HUES6 (cell line): ENCODE results near the gene APOBEC3B.

Experiments used
- H3K27ac ChIP-seq: 2 replicates; pipeline ENCODE4 v1.7.0; 2013; ENCODE audit warnings: low read depth, mild to moderate bottlenecking, low read length, inconsistent platforms
- H3K27me3 ChIP-seq: 2 replicates; pipeline ENCODE4 v1.6.1; 2013; ENCODE audit warnings: low read length; ENCODE audit not compliant: control insufficient read depth, insufficient read depth
- H3K36me3 ChIP-seq: 2 replicates; pipeline ENCODE4 v1.6.1; 2013; ENCODE audit warnings: low read length; ENCODE audit not compliant: control insufficient read depth, insufficient read depth
- H3K4me1 ChIP-seq: 2 replicates; pipeline ENCODE4 v1.6.1; 2013; ENCODE audit warnings: low read length; ENCODE audit not compliant: control insufficient read depth, insufficient read depth
- H3K4me3 ChIP-seq: 2 replicates; pipeline ENCODE4 v1.5.1; 2013; ENCODE audit warnings: low read depth, low read length
- H3K9ac ChIP-seq: one replicate; pipeline ENCODE4 v1.6.1; 2013; ENCODE audit warnings: mild to moderate bottlenecking, low read length
- H3K9me3 ChIP-seq: 2 replicates; pipeline ENCODE4 v1.6.1; 2013; ENCODE audit warnings: low read depth, low read length; ENCODE audit not compliant: control insufficient read depth, insufficient read depth

Gene APOBEC3B

DNA sequence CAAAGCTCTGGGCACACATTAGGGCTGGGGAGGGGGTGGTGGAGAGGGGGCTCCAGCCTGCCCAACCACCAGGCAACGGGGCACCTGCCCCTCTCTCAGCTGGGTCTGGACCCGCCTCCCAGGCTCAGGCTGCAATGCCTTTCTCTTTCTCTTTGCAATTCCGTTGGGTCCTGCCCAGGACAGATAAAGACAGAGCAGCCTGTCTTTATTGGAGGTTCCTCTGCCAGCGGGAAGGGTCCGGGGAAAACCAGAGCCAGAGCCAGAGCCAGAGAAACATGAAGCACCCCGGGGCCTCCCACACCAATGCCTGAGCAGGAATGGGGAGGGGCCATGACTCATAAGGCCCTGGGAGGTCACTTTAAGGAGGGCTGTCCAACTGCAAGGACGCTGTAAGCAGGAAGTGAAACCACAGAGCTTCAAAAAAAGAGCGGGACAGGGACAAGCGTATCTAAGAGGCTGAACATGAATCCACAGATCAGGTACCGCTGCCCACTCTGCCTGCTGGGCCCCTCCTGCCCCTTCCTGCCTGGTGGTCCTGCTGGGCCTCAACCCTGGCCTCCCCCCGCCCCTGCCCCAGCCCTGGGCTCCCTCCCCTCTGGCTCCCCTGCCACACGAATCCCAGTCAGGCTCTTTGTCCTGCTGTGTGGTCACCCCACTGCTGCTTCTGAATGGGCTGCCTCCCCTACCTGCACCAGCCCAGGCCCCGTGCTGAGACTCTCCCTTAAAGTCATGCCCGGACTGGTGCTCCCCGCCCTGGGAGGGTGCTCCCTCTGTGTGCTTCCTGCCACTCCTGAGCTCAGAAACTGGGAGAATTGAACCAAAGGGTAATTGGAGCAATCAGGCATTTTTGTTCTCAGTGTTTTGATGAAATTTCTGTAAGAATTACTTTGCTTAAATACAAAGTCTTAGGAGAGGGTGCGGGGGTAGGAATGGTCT, at the start of gene APOBEC3B:
TSS of gene APOBEC3B (plus strand) at position 356 of the 936 bp plus-strand sequence. CDS start at position 463, 107 bp downstream.
- Histone ChIP-seq H3K27me3 (no peaks in the 10 kb centered on the region), H3K9me3 (peaks cover 34% of the 10 kb centered on the region), H3K27ac (no peak within 1 kb of the TSS; the same call in 1 of the 2 replicates), H3K4me1 (peaks cover 10% of the 10 kb centered on the region), H3K9ac (no peak within 1 kb of the TSS), H3K4me3 (no peak within 1 kb of the TSS; the same call in 1 of the 2 replicates), H3K36me3 (peaks cover 3% of the 10 kb centered on the region; the same call in 1 of the 2 replicates)

DNA sequence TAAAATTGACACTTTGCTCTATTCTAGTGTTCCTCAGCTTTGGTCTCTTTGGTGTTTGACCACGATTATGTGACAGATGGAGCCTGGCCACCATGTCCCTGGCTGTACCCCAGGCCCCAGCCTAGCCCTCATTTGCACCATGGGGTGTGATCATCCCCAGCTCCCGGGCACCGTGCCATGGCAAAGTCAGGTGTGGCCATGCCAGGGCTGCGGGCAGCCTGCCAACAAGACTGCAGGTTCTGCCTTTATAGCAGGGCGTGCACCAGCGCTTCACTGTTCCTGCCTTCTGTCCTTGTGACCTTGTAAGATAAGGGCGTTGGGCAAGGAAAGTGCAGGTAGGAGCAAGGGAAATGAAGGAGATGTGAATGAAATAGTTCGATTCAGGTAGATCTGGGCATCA, 47.1 kb upstream of the APOBEC3B start:
- no peak overlapping the region for H3K4me3 ChIP-seq
- H3K4me1 ChIP-seq = no peaks in the 10 kb centered on the region
- H3K27me3 ChIP-seq = no peaks in the 10 kb centered on the region
- no peaks in the 10 kb centered on the region for H3K36me3 ChIP-seq
- no peak overlapping the region for H3K27ac ChIP-seq
- no peaks in the 10 kb centered on the region for H3K9me3 ChIP-seq
- no peak overlapping the region for H3K9ac ChIP-seq

DNA sequence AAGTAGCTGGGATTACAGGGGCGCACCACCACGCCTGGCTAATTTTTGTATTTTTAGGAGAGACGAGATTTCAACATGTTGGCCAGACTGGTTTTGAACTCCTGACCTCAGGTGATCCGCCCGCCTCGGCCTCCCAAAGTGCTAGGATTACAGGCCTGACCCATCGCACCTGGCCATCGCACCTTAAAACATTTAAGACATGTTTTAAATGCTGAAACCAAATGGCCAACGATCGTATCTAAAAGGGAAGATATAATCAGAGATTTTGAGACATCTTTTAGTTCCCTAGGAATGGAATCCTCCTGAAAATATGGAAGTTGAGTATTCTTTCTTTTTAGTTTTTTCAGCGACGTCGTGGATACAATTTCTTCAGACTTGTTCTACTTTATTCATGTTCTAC, 46.5 kb upstream of the APOBEC3B start:
- no peak overlapping the region for H3K27ac ChIP-seq
- no peaks in the 10 kb centered on the region for H3K36me3 ChIP-seq
- no peak overlapping the region for H3K4me3 ChIP-seq
- no peaks in the 10 kb centered on the region for H3K9me3 ChIP-seq
- H3K27me3 ChIP-seq = no peaks in the 10 kb centered on the region
- H3K4me1 ChIP-seq = no peaks in the 10 kb centered on the region
- no peak overlapping the region for H3K9ac ChIP-seq

DNA sequence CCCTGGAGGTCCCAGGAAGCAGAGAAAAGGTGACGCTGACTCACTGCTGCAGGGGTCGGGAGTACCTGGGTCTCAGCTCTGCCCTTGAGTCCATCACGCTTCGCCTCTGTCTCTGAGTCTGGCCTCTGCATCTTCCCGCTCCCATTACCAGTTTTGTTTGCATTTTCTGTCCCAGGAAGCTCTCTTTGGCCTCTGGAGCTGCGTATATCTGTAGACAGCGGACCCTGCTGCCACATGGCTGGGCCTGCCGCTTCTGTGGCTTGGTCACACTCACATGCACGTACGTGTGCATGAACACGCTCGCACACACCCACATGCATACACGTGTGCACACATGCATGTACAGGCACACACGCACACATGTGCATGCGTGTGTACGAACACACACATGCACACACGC, 45.6 kb upstream of the APOBEC3B start:
- no peak overlapping the region for H3K27ac ChIP-seq
- no peaks in the 10 kb centered on the region for H3K27me3 ChIP-seq
- H3K4me3 ChIP-seq = no peak overlapping the region
- no peak overlapping the region for H3K9ac ChIP-seq
- H3K9me3 ChIP-seq = no peaks in the 10 kb centered on the region
- H3K4me1 ChIP-seq = no peaks in the 10 kb centered on the region
- no peaks in the 10 kb centered on the region for H3K36me3 ChIP-seq

DNA sequence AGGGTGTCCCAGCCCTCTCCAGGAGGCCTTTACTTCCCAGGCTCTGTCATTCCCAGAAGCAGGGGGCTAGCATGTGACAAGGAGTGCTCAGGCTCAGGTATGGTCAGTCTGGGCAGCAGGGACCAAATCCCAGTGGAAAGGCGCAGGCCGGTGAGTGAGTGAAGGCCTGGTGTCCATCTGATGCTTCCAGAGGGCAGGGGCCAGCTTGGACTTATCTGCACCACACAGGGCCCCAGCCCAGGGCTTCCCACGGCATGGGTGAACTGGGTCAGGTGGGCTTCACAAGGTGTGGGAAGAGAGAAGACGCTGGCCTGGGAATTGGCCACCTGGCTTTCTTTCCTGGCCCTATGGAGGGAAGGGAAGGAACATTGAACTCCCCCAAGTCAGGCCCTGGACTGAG, 45.1 kb upstream of the APOBEC3B start:
- no peak overlapping the region for H3K9ac ChIP-seq

DNA sequence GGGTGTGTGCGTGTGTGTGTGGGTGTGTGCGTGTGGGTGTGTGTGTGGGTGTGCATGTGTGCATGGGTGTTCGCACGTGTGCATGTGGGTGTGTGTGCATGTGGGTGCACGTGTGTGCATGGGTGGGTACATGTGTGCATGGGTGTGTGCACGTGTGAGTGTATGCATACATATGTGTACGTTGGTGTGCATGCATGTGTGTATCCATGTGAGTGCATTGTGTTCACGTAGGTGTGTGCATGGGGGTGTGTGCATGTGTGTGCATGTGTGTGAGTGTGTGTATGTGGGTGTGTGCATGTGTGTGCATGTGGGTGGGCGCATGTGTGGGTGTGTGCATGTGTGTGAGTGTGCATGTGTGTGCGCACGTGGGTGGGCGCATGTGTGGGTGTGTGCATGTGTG, 44.6 kb upstream of the APOBEC3B start:
- Histone ChIP-seq H3K4me3 (no peak overlapping the region), H3K9ac (no peak overlapping the region), H3K36me3 (no peaks in the 10 kb centered on the region), H3K27ac (no peak overlapping the region), H3K27me3 (no peaks in the 10 kb centered on the region), H3K9me3 (no peaks in the 10 kb centered on the region), H3K4me1 (no peaks in the 10 kb centered on the region)

More for the DNA sequence above, 45.1 kb upstream of the APOBEC3B start:
- Histone ChIP-seq H3K9me3 (no peaks in the 10 kb centered on the region), H3K27ac (no peak overlapping the region), H3K4me3 (no peak overlapping the region), H3K4me1 (no peaks in the 10 kb centered on the region), H3K27me3 (no peaks in the 10 kb centered on the region), H3K36me3 (no peaks in the 10 kb centered on the region)

DNA sequence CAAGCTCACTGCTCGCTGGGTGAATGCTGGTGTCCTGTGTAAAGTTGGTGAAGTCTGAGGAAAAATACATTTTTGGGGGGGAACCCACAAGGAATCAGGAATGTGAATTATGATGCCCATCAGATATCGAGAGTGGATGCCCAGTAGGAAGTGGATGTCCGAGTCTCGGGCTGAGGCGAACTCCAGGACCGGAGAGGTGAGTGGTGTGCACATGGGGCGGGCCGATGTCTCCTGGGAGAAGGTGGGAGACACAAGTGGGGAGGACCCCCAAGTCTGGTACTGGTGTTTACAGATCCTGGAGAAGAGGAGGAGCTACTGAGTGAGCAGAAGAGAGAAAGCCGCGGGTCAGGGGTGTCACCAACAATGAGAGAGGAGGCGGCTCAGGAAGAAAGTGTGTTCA, 43.9 kb upstream of the APOBEC3B start:
- Histone ChIP-seq H3K36me3 (no peaks in the 10 kb centered on the region), H3K9me3 (no peaks in the 10 kb centered on the region), H3K27ac (no peak overlapping the region), H3K9ac (no peak overlapping the region), H3K27me3 (no peaks in the 10 kb centered on the region), H3K4me1 (no peaks in the 10 kb centered on the region; the same call in 1 of the 2 replicates), H3K4me3 (no peak overlapping the region)

DNA sequence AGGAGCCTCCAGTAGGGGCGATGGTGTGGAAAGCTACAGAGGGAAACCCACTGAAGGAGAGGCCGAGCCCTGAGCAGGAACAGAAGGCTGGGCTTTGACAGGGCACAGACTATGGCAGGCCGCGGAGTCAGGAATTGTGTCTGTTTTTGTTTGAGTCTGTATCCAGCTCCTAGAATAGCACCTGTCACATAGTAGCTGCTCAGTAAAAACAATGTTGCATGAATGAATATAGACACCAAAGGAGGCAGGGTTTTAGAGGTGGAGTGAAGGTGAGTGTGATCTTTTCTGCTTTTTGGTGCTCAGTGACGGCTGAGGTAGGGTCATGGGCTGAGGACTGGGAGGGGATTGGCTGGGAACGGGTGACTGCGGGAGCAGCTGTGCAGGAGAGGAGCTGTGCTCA, 43.2 kb upstream of the APOBEC3B start:
- Histone ChIP-seq H3K9ac (no peak overlapping the region), H3K27me3 (no peaks in the 10 kb centered on the region), H3K4me3 (no peak overlapping the region)

DNA sequence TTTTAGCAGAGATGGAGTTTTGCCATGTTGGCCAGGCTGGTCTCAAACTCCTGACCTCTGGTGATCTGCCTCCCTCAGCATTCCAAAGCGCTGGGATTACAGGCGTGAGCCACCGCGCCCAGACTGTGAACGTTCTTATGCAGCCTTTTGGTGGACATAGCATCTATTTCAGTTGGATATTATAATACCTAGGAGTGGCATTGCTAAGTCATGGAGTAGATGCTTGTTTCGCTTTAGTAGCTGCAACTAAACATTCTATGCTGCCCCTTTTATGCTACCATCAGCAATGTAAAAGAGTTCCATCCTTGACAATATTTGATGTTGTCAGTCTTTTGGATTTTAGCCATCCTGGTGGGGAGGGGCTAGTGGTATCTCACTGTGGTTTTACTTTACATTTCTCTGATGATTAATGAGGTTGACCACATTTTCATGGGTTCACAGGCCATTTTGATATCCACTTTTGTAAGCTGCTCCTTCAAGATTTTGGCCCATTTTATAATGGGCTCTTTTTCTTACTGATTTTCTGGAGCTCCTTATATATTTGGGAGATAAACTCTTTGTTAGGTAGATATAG, 41.2 kb upstream of the APOBEC3B start:
- H3K4me1 ChIP-seq = no peaks in the 10 kb centered on the region; the same call in 1 of the 2 replicates

More for the DNA sequence above, 43.2 kb upstream of the APOBEC3B start:
- Histone ChIP-seq H3K36me3 (no peaks in the 10 kb centered on the region), H3K27ac (no peak overlapping the region), H3K4me1 (no peaks in the 10 kb centered on the region; the same call in 1 of the 2 replicates), H3K9me3 (no peaks in the 10 kb centered on the region)

DNA sequence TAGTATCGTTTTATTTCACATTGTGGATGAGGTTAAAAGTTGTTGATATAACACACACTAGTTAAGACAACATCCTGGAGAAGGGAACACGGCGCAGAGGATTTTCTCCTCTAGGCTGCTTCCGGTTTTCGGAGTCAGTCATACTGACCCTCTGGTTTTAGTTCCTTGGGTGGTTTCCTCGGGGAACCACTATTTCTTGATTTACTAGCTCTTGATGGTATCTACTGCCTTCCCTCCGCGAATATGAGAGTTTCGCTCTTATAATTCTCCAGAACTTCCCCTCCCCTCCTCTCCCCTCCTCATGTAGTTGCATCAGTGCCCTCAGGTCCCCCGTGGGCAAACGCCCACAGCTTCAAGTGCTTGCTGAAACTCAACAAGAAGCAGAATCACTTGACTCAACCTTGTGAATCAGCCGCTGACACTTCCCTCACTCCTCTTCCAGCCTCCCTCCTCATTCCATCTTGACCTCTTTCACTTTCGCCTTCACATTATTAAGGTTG, 40.6 kb upstream of the APOBEC3B start:
- Histone ChIP-seq H3K27ac (no peak overlapping the region), H3K27me3 (no peaks in the 10 kb centered on the region), H3K36me3 (no peaks in the 10 kb centered on the region), H3K4me1 (peaks cover 2% of the 10 kb centered on the region), H3K4me3 (no peak overlapping the region), H3K9me3 (no peaks in the 10 kb centered on the region), H3K9ac (no peak overlapping the region)

More for the DNA sequence above, 41.2 kb upstream of the APOBEC3B start:
- Histone ChIP-seq H3K9me3 (no peaks in the 10 kb centered on the region), H3K4me3 (no peak overlapping the region), H3K9ac (no peak overlapping the region), H3K36me3 (no peaks in the 10 kb centered on the region), H3K27ac (no peak overlapping the region), H3K27me3 (no peaks in the 10 kb centered on the region)

DNA sequence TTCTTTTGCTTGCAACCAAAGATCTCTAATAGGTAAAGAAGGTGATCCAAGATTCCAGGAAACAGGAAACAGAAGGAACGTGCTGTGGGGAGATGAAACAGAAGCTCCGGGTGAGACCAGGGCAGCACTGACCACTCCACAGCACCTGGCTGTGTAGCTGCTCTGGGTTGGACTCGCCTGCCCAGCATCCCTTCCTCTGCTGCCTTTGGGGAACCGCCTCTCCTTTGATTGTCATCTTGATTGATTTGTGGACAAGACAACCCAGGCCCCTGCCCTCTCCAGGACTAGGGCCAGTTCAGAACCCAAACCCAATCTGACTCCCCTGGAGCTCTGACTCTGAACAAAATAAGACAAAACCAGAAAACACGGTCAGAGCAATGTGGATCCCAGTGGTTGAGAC, 39.4 kb upstream of the APOBEC3B start:
- Histone ChIP-seq H3K27me3 (no peaks in the 10 kb centered on the region), H3K9ac (no peak overlapping the region), H3K9me3 (no peaks in the 10 kb centered on the region), H3K4me1 (peaks cover 7% of the 10 kb centered on the region), H3K27ac (no peak overlapping the region), H3K36me3 (no peaks in the 10 kb centered on the region), H3K4me3 (no peak overlapping the region)
